Activated naive CD8-positive, alpha-beta T cell treated with anti-CD3 and anti-CD28 coated beads, Interleukin-2, amount 50 U/mL, for 24 hours (primary cell): Measurements from ENCODE around the gene ARMH3.

Experiments used
- ATAC-seq: fragments of 150-1000 bp; cut with Tn5 transposase; one replicate; pipeline ENCODE4 v1.10.0; 2021
- DNase-seq: peaks from one replicate; pipeline ENCODE4 v3.0.0; 2021
- H3K27ac Mint-ChIP-seq: one replicate; pipeline ENCODE4 v1.8.0; 2021; ENCODE audit warnings: mild to moderate bottlenecking, mixed read lengths
- H3K27me3 Mint-ChIP-seq: one replicate; pipeline ENCODE4 v1.8.0; 2021; ENCODE audit warnings: mixed read lengths
- H3K36me3 Mint-ChIP-seq: one replicate; pipeline ENCODE4 v1.8.0; 2021; ENCODE audit warnings: low read depth, mixed read lengths
- H3K4me1 Mint-ChIP-seq: one replicate; pipeline ENCODE4 v1.8.0; 2021; ENCODE audit warnings: mixed read lengths
- H3K4me3 Mint-ChIP-seq: one replicate; pipeline ENCODE4 v1.8.0; 2021; ENCODE audit warnings: mild to moderate bottlenecking, moderate library complexity, mixed read lengths
- H3K9me3 Mint-ChIP-seq: one replicate; pipeline ENCODE4 v1.8.0; 2021; ENCODE audit warnings: mixed read lengths

The ARMH3 gene

GRCh38 chr10:101797403-101798059 is 258.4 kb downstream of the ARMH3 start:
- no peaks in the 10 kb centered on the region for H3K27me3 Mint-ChIP-seq
- no peak overlapping the region for H3K27ac Mint-ChIP-seq
- peaks cover 17% of the 10 kb centered on the region for H3K4me1 Mint-ChIP-seq
- ATAC-seq (no peak), DNase-seq (no peak)
- no peaks in the 10 kb centered on the region for H3K9me3 Mint-ChIP-seq
- peaks cover 63% of the 10 kb centered on the region for H3K36me3 Mint-ChIP-seq
- no peak overlapping the region for H3K4me3 Mint-ChIP-seq
